ENCODE data around the gene BEST4.
"Not testable (repeated sequence)": the region's sequence is repeated elsewhere in the genome, so short reads cannot be mapped to it uniquely, and the experiment has no call there.

BEST4 gene

GRCh38 chr1:44819196-44819607, 31.2 kb upstream of the BEST4 start:
- DNase-seq (ENCODE audit: low read depth): no peak

- no peak for DNase-seq (ENCODE audit: low read depth)
Measured at GRCh38 chr1:44817771-44818495, 30.0 kb upstream of the BEST4 start.

- no peak for DNase-seq (ENCODE audit: low read depth)
Measured at GRCh38 chr1:44817307-44817706, 29.3 kb upstream of the BEST4 start.

- DNase-seq (ENCODE audit: low read depth): not testable (repeated sequence)
Measured at GRCh38 chr1:44815926-44816325, 28.0 kb upstream of the BEST4 start.

DNA sequence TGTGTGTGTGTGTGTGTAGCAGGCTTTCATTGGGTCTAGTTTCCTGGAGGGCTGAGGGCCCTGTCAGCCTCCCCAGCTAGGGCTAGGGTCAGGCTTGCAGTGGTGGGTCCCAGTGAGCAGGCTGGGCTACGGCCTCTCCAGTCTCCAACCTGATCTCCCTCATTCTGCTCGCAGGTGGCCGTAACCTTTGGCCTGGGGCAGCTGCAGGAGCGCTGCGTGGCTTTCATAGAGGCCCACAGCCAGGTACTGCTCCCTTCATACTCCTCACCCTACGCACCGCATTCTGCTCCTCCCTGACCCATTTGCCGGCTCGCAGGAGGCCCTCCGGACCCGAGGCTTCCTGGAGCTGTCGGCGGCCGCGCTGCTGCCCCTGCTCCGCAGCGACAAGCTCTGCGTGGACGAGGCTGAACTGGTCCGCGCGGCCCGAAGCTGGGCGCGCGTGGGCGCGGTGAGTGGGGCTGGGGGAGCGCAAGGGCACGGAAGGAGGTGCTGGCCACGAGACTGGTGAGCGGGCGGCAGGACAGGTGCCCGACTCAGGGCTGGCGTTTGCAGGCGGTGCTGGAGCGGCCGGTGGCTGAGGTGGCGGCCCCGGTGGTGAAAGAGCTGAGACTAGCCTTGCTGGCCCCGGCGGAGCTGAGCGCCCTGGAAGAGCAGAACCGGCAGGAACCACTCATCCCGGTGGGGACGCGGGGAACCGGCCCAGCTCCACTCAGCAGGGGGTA, 25.0 kb upstream of the BEST4 start:
- no peak for DNase-seq (ENCODE audit: low read depth)

DNA sequence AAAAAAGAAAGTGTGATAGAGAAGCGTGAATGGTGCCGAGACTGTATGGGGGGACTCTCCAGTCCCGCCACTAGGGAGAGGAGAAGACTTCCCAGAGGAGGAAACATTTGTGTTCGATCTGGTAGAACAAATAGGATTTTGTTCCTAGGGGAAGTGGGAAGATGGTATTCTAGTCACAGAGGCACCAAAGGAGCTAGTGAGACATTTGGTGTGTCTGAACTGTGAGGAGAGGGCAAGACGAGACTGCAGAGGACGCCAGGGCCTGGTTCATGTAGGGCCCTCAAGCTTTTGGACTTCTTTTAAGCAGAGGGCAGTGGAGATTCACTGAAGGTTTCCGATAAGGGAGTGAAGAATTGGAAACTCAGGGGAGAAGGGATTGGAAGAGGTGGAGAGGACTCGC, 23.3 kb upstream of the BEST4 start:
- no peak for DNase-seq (ENCODE audit: low read depth)

DNA sequence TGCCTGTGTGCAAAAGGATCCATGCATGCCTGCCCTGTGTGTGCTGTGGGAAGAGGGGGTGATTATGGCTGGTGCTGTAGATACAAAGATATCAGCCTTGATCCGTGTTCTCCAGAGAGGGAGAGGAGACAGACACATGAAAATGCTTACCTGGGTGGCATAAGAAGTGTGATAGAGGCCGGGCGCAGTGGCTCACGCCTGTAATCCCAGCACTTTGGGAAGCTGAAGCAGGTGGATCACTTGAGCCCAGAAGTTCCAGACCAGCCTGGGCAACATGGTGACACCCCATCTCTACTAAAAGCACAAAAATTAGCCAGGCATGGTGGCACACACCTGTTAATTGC, 22.8 kb upstream of the BEST4 start:
- not testable (repeated sequence) for DNase-seq (ENCODE audit: low read depth)

DNA sequence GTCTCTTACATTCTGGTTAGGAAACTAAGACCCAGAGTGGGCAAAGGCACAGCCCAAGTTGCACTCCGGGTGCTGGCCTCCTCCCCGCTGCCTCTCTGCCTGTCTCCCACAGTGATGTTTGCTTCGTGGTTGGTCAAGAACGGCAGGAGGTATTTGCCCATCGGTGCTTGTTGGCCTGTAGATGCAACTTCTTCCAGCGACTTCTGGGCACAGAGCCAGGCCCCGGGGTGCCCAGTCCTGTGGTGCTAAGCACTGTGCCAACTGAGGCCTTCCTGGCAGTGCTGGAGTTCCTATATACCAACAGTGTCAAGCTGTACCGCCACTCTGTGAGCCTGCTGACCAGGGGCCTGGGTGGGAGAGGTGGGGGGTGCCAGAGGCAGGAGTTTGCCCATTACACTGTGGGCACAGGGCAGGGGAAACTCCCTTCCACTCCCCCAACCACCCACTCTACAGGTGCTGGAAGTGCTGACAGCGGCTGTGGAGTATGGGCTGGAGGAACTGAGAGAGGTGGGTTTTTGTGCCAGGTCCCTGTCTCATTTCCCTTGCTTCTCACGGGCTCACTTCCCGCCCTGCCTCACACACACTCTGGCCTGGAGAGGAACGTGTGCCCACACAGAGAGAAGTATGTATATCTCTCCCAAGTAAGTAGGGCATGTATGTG, 22.3 kb upstream of the BEST4 start:
- no peak for DNase-seq (ENCODE audit: low read depth)

DNA sequence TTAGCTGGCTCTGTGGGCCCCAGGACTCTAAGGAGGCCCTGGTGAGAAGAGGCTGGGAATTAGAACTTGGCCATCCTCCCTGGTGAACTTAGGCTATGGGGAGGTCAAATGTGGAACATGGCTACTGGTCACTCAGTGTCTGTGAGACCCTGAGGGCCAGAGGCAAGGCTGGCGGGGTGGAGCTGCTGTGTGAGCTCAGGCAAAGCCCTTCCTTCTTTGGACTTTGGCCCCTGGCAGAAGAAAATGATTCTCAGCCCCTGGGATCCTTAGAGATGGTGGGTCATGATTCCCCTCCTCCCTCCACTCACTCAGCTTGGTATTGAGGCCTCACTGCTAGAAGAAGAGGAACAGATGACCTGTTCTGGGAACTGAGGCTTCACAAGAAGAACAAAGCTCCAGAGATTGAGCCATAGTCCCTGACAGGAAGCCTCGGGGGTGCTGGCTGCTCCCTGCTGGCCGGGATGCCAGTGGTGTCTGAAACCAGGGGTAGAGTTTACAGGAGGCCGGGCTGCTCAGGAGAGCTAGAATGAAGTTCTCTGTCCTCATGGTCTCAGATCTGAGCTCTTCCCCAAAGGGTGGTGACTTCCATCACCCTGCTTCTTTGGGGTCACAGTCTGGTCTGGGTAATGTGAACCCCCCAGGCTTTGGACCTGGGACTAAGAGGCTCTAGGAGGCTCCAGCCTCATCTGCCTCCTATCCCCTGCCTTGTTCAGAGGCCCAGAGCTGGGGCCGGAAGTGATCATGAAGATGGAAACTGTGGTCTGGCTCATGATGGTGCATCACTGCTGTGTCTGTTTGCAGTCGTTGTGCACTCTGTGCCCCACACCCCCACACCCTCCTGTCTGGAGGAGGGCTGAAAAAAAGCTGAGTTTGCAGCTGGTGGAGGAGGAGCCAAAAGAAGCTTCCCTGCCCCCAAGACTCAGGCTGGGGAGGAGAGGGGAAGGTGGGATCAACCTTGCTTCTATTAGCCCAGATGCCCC, 21.3 kb upstream of the BEST4 start:
- DNase-seq (ENCODE audit: low read depth): peak; percentile 84

GRCh38 chr1:44808063-44808937, 20.3 kb upstream of the BEST4 start, which contains the start of gene BTBD19:
Gene BTBD19, plus strand, starts transcription at chr1:44808523. Its CDS starts 298 bp downstream, at chr1:44808821.
- peak; percentile 75 for DNase-seq (ENCODE audit: low read depth)

DNA sequence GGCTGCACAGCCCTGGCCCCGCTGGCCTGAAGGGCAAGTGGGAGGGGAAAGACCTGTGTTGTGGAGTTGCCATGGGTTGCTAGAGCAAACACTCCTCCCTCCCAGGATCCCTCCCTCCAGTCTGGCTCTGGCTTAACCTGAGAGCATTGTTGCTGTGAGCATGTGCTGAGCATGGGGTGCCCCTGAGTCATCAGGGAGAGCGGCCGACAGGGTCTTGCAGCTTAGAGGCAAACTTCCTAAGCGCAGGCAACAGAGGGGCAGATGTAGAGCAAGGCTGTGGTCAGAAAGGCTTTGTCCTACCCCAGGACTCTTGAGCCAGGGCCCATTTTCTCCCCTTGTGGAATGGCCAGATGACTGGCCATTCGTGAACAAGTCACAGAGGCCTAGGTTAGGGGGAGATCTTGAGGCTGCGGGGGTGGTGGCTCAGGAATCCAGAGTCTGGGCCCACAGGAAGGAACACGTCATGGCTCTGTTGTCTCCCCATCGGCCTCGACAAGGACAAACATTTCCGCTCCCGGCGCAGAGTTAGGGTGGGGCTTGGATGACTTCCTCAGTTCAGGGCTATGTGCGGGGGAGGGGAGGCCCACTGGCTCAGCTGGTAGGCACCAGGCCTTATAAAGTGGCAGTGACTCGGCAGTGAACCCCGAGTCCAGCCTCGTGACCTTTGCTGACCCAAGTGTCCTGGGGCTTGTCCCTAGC, 19.5 kb upstream of the BEST4 start:
- DNase-seq (ENCODE audit: low read depth): peak; percentile 80

- no peak for DNase-seq (ENCODE audit: low read depth)
Measured at GRCh38 chr1:44806704-44807363, 18.9 kb upstream of the BEST4 start, which contains the start of gene DYNLT4. Gene DYNLT4, minus strand, starts transcription at chr1:44807351. Its CDS starts 683 bp downstream, at chr1:44806668.

- DNase-seq (ENCODE audit: low read depth): no peak
Measured at GRCh38 chr1:44806025-44806703, 18.2 kb upstream of the BEST4 start.

GRCh38 chr1:44805311-44806024, 17.5 kb upstream of the BEST4 start:
- DNase-seq (ENCODE audit: low read depth): no peak

- DNase-seq (ENCODE audit: low read depth): no peak
Measured at GRCh38 chr1:44803312-44804095, 15.5 kb upstream of the BEST4 start.

- DNase-seq (ENCODE audit: low read depth): no peak
Measured at GRCh38 chr1:44803062-44803311, 15.0 kb upstream of the BEST4 start.

GRCh38 chr1:44802306-44803061, 14.5 kb upstream of the BEST4 start:
- no peak for DNase-seq (ENCODE audit: low read depth)
